Dedifferentiated amniotic fluid mesenchymal stem cell (primary cell): ENCODE measurements around the gene DCTN3.

ENCODE experiments used
- DNase-seq: peaks from one replicate; pipeline ENCODE4 v3.0.0-alpha.2; 2016; ENCODE audit errors: extremely low spot score

DCTN3 gene

DNA sequence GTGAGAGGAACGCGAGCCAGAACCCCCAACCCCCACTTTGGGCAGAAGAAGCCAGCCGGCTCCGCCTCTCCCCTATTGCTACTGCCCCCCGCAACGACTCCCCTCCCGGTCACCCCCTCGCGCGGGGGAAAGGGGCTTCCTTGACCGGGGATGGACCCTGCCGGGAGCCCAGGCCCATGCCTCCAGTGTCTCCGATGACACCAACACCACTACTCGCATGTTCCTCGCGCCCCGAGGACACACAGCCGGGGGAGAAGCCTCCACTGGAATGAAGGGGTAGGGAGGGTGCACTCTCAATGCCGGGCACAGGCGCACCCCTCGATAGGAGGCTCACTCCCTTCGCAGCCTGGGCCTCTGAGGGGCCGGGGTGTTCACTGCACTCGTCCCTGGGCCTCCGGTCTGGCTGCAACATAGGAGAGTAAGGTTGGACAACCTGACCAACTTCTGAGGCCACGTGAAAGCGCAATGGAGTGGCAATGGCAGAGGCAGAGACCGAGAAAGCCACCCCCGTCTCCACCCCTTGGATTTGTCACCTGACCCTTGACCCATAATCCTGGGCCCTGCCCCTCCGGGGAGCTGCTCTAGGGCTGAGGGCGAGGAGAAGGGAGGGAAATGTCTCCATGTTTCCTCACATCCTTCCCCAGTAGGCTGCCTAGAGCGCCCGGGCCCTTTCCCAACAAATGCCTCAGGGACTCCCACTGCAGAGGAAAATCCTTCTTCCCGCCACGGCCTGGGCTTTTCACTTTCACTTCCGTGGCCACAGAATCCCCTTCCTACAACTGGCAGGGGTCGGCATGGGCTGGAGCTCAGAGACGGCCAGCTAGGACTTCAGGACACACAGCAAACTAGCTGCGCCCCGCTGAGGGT is 29.7 kb downstream of the DCTN3 start:
- DNase-seq, result no peak

GRCh38 chr9:34589636-34590380 is 30.5 kb downstream of the DCTN3 start, which contains the start of gene CNTFR:
Gene CNTFR (minus strand): TSS chr9:34589724. CDS start chr9:34568981, 20,743 bp downstream.
- DNase-seq, result no peak

DNA sequence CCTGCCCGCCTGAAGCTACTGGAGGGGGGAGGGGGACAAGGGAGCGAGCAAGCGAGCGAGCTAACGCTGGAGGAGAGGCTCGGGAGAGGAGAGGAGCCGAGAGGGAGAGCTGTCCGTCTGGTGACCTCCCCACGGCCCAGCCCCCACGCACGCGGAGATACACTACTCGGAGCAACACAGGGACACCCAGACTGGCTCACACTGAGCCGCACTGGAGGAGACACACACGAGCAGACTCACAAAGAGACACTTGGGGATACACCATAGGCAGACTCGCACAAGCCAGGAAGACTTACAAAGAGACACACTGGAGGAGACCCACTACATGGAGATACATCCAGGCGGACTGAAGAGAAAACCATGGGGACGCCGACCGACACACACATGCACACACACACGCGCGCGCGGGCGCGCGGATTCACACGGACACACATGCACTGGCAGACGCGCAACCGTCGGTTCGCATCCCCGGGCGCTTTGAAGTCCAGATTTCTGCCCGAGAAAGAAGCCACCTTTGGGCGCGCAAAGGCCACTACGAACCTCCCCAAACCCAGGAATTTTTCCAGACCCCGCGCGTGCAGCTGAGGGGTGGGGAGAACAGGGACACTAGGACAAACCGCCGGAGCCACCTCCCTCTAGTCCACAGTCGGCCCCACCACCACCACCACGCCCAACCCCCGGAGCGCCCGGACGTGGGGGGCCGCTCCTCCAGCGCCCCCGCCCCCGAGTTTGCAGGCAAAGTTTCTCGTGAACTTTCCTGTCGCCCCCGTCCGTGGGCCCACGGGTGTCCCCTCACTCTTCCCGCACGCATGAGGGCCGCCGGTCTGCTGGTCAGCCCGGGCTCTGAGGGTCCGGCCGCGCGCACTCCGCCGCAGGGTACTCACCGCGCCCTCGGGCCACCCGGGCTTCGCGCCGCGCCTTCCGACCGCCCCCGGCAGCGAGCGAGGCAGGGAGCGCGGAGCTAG is 31.3 kb downstream of the DCTN3 start:
- no peak for DNase-seq

DNA sequence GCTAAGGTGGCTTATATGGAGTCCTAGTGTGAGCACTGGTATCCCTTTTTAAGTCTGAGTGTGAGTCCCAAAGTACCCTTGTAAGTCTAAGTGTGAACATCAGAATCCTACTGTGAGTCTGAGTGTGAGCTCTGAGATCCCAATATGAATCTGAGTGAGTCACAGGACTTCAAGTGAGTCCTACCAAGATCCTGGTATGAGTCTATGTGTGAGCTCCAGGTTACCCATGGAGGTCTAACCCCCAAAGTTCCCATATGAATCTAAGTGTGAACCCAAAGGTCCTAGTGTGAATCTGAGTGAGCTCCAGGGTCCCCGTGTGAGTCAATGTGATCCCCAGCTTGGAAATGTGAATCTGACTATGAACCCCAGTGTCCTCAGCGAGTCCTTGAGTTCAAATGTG is 33.0 kb downstream of the DCTN3 start:
- DNase-seq, result no peak

GRCh38 chr9:34585946-34586669 is 34.2 kb downstream of the DCTN3 start:
- no peak for DNase-seq

DNA sequence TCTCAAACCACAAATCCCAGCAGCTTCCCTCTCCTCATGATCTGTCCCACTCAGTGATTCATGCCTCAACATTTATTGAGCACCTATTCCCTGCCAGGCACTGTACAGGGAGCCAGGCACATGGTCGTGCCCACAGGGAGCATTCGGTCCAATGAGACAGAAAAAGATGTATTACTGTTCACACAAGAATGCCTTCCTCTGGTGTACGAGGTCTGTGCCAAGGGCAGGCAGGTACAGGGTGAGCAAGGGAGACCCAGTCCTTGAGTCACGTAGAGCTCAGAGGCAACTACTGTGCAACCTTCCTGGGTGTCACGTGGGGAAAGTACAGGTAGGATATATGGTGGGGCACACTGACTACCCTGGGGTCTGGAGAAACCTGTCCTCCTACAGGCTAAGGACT is 35.3 kb downstream of the DCTN3 start:
- no peak for DNase-seq

- no peak for DNase-seq
Observed at GRCh38 chr9:34582787-34583186, 37.5 kb downstream of the DCTN3 start.

GRCh38 chr9:34581318-34581717 is 39.0 kb downstream of the DCTN3 start:
- no peak for DNase-seq

- no peak for DNase-seq
Observed at GRCh38 chr9:34580358-34580757, 39.9 kb downstream of the DCTN3 start.

DNA sequence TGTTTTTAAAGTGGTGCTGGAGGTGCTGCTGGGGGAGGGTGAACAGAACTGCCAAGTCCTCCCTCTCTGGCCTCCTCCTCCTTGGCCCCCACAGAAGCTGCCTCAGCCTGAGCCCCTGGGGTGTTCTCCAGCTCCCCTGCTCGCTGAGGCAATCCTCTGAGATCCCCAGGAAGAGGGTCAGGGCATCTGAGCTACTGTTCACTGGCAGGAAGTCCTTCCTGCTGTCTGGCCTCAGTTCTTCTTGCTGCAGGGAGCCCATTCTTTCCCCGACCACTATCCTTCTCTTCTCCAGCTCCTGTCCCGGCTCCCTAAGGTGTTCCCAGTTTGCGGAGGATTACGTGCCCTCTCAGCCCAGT is 40.5 kb downstream of the DCTN3 start:
- DNase-seq, result no peak

DNA sequence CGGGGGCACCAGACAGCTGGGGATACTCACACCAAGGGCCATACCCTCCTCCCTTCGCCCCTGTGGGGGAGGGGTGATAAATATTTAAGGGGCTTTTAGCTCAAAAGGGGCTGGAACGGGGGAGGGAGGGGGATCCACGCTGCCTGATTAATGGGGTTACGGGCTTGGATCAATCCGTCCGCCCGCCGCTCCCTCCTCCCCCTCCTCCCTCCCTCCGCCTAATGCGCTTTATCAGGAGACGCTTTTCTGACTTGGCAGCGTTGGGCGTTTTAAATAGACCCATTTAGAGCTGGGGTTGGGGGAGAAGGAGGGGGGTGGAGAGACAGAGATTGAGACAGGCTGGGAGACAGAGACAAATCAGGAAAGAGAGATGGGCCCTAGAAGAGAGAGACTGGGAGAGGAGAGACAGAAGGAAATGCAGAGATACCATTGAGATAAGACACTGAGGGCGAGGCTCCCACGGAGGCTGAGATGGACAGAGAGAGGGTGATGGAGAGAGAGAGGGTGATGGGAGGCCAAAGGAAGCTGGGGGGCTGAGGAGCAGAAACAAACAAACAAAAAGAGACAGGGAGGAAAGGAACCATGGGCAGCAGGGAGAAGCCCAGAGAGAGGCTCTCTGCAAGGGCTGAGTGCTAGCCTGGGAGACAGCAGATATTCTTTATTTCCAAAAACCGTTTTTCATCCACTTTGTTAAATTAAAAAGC is 41.0 kb downstream of the DCTN3 start:
- no peak for DNase-seq

DNA sequence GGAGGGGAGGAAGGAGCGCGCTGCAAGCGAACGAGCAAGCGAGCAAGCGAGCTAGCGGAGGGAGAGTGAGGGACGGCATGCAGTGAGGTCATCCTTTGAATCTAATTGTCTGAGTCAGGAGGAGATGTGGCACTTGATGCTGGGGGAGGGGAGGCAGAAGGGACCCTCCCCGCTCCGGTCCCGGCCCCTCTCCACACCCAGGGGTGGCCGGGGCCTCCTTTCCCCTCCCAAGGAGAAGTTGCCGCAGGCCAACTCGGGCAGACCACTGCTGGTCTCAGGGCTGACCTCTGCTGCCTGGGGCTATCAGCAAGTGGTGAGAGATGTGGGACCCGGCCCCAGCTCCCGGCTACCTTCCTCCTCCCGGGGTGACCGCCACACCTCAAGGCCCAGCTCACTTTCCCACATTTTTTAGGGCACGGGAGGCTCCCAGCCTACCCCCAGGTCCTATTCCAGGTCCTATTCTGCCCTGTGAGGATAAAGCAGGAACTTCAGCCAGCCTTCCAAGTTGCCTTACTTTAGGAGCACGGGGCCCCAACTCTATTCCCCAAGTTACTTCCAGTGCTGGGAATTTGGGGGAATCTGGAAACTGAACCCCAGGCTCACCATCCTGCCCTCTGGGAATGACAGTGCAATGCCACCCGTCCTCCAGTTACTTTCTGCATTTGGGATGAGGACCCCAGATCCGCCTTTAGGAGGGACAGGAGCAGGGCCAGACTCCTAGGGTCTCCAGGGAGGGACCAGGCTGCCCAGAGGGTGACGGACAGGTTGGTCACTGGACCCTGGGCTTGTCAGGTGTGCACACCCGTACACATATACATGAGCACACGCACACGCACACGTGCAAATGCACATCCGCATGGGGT is 41.8 kb downstream of the DCTN3 start:
- peak; percentile 17 for DNase-seq

- no peak for DNase-seq
Observed at GRCh38 chr9:34577400-34578240, 42.7 kb downstream of the DCTN3 start.

DNA sequence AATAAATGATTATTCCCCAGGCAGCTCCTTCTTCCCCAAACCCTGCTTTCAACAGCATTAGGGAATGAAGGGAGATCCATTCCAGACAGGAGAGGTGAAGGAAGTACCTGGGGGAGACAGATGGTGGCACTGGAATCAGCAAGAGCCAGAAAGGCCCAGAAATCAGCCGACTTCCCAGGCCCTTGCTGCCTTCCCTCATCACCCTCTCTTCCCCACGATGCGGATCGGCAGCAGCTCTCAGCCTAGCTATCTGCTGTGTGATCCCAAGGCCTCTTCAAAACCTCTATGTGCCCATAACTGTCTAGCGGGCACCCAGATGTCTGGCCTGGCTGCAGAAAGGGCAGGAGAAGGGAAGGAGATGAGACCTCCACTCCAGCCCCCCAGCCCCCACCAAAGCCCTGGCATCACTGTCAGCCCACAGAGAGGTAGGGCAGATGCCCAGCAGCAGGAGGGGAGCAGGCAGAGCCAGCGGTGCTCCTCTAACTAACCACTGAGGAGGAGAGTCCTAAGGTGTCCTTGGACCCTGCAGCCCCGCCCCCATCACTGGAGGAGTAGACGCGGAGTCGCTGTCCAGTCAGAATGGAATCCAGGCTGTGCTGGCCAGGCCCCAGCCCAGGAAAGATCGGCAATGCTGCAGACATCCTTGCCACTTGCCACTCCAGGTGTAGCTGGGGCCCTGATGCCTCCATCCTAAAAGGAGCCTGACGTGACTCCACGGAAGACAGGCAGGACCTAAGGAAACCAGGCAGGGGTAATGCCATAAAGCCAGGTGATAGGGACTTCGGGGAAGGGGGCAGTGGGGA is 43.5 kb downstream of the DCTN3 start:
- no peak for DNase-seq

DNA sequence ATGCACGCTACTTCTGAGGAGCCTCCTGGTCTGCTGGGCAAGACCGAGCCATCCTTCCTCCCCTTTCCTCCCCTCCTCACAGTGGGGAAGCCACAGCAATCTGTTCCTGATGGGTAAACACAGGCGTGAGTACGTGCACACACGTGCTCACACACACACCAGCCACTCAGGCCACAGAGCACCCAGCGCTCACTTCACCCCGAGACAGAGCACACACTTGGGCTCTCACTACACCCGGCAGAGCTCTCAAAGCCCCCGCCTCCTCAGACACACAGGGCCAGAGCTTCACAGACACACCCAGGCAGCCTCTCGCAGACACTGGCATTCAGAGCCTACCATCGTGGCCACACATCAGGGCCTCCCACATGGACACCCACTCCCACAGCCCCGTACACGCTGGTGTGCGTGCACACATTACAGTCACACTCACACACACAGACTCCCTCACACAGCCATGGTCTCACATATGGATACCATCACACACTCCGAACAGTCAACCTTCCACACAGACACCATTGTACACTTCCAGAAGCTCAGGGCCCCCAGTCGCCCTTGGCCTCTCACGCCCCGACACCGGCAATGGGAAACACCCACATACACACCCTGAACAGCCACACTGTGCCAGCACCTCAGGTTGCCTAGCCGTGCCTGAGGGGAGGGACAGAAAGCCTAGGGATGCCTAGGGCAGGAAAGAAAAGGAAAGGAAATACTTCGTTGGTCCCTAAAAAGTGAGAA is 44.3 kb downstream of the DCTN3 start:
- no peak for DNase-seq

- no peak for DNase-seq
Observed at GRCh38 chr9:34575241-34575640, 45.1 kb downstream of the DCTN3 start.

DNA sequence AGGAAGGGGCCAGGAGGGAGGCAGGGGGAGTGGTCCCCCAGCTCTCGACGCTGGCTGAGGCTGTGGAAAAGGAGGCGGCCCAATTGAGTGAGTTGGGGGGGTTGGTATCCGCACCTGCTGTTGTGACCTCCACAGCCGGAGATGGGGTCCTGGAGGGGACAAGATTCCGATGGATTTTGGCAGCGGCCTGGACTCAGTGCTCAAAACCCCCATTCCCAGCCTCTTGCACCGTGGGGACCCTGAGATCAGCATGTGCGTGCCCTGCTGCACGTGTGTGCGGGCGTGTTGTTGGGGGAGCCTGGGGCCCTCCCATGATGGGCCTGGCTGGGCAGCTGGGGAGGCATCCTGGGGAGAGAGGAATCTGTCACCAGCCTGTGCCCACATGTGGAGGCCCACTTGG is 45.7 kb downstream of the DCTN3 start:
- DNase-seq, result no peak
